CD4-positive, alpha-beta T cell treated with Interleukin-15 for 4 hours (primary cell): ENCODE measurements around the gene CINP.
A peak's percentile ranks its signal among the peaks of the same experiment; 100 is the strongest.
"Not testable (repeated sequence)": the region's sequence is repeated elsewhere in the genome, so short reads cannot be mapped to it uniquely, and the experiment has no call there.

ENCODE experiments used
- DNase-seq: peaks from one replicate; pipeline ENCODE4 v3.0.0-alpha.2; 2020; ENCODE audit warnings: low spot score

CINP gene

DNA sequence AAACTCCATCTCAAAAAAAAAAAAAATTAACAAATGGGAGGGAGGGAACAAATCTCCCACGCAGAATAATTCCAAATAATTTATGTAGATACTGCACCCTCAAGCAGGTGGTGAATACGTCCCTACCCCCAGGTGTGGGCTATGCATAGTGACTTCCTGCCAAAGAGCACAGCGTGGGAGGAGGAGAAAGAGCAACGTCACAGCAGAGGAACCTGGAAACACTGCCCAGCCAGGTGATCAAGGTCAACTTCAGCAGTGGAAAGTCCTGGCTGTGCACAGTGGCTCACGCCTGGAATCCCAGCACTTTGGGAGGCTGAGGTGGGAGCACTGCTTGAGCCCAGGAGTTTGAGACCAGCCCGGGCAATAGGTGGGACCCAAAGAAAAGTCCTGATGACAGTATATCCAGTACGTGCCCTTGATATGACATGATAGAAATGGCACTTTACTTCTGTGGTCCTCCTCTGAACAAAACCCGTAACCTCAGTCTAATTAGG lies 9.5 kb downstream of the CINP start:
- DNase-seq = no peak

DNA sequence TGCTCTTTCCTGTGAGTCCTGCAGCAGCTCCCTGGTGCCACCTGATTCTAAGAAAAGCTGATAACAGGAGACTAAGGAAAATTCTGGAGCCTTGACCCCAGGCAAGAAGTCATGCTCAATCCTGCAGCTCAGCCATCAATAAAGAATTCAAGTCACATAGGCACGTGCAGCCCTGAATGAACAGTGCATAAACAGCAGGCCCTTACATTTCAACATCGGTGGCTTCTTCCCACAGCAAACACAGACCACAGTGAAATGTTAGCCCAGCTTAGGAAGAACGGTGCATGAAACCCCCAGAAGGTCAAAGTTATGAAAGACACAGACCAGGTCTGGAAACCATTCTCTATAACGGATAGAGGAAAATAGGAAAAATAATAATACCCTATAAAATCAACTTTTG lies 10.5 kb downstream of the CINP start:
- no peak for DNase-seq

DNA sequence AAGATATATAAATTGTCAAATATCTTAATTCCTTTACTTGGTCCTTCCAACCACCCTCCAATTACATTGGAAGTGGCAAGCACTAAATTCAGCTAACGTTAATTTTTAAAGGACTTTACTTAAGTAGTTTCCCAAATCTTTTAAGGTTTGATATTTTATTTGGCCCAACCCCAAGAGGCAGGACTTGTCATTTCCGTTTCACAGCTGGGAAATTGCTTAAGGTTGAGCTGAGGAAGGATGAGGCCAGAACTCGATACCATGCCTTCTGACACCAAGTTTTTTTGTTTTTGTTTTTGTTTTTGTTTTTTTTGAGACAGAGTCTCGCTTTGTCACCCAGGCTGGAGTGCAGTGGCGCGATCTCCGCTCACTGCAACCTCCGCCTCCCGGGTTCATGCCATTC lies 11.1 kb downstream of the CINP start:
- DNase-seq = not testable (repeated sequence)

DNA sequence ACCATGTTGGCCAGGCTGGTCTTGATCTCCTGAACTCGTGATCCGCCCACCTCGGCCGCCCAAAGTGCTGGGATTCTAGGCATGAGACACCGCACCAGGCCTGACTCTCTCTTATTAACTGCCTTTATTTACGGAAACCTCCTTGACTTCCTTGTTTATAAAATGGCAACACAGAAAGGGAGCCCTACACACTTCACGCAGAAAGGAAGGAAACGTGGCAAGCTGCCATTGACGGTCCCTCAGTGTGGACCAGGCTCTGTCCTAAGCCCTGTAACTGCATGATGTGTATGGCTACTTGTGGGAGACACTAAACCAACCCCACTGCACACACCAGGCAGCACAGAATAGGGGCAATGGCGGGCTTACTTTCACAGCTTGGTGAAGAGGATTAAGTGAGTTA lies 11.7 kb downstream of the CINP start:
- DNase-seq = no peak

DNA sequence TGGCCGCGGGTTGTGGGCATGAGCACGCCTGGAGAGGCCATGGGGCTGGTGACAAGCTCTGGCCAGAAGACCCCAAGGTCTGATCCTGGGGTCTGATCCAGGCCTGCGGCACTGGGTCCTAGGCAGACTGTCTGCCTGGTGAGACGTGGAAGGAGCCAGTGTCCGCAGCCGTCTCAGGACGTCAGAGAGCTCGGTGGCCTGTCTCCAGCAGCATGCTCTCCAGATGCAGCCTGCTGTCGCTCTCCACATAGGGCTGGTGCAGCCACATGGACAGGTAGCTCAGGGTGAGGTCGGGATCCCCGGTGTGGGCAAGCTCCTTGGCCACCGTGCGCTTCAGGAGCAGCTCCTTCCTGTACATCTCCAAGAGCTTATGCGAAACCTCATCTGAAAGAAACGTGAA lies 14.3 kb downstream of the CINP start:
- DNase-seq = no peak

DNA sequence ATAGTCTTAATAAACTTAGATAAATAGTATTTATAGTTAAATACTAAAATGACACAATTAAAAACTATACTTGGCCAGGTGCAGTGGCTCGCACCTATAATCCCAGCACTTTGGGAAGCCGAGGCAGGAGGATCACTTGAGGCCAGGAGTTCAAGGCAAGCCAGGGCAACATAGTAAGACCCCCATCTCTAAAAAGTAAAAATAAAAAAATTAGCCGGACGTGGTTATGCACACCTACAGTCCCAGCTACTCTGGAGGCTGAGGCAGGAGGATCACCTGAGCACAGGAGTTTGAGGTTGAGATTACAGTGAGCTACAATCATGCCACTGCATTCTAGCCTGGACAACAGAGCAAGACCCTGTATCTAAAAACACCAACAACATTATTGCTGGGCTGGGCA lies 16.0 kb downstream of the CINP start:
- no peak for DNase-seq

DNA sequence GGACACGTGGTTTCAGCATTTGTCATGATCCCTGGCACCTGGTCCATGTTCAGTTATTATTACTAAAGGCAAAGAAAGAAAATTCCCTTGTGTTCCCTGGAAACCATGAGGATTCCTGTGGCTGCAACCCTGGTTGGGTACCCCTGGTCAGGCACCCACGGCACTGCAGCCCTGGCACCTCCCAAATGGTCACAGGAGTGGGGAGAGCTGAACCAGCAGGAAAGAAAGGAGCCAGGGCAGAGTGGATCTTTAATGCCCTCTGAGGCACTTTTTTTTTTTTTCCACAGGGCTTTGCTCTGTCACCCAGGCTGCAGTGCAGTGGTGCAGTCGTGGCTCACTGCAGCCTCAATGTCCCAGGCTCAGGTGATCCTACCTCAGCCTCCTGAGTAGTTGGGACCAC lies 17.5 kb downstream of the CINP start:
- DNase-seq = no peak

DNA sequence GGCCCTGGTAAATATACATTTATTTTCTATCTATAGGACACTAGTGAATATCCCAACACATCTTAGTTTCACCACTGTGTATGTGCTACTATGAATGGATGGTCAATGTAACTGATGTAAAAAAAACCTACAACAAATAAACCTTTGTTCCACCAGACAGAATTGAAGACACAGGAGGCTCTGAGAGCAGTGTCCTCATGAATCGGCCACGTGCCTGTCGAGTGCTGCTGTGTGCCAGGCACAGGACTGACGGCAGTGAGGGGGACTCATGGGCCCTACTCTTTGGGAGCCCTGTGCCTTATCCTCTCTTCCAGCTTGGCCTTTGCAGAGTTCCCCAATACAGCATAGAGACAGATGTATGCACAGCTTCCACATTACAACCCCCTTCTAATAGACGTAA lies 18.2 kb downstream of the CINP start:
- no peak for DNase-seq

DNA sequence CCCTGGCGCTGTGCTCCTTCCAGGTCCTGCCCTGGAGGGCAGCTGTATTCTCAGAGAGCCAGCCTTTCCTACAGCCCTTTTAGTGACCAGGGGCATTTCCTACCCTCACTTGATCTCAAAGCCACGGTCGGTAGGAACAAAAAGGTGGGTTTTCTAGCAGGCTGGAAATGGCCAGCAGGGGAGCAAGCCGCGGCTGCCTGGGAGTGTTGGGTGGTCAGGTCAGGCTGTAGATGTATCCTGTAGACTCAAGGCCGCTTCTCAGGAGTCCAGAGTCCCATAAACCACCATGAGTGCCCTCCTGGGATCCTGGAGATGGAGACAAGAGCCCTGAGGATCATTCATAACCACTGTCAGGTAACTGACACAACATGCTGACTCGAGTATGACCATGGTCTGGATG lies 18.6 kb downstream of the CINP start:
- no peak for DNase-seq

DNA sequence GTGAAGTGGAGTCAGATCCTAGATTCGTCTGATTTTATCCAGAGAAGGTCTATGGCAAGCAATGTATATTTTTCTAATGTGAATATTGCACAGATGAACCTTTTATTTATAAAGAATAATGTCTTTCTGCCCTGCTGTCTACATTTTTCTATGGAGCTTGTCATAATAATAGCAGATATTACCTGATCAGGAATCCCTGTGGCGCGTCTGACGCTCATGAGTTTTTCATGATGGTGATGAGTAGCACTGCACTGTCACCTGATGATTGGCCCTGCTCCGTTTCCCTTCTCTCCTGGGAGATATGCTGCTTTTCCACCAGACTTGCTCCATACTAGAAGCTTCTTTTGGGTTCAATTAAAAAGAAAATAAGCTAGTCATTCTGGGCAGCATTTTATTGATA lies 20.5 kb downstream of the CINP start:
- DNase-seq = no peak

DNA sequence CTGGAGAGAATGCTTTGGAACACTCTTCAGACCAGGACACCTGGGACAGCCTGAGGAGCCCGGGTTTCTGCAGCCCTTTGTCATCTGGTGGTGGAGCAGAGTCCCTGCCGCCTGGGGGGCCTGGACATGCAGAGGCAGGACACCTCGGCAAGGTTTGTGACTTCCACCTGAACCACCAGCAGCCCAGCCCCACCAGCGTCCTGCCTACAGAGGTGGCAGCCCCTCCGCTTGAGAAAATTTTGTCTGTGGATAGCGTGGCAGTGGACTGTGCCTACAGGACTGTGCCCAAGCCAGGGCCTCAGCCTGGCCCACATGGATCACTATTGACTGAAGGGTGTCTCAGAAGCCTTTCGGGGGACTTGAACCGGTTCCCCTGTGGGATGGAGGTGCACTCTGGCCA lies 21.1 kb downstream of the CINP start:
- DNase-seq = no peak

DNA sequence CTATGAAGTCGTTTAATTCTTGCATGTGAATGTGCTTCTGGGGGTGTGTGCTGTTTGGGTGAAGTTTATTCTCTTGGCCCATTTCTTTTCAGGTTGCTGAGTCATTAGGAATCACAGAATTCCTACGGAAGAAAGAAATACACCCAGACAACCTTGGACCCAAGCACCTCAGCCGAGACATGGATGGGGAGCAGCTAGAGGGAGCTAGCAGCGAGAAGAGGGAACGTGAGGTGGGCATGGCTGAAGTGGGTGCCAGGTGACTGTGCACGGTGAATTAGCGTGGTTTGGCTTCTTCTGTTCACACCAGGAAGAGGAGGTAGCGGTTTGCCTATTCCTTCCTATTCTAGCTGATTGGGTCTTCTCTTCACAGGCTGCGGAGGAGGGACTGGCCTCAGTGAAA lies 24.0 kb downstream of the CINP start:
- no peak for DNase-seq

DNA sequence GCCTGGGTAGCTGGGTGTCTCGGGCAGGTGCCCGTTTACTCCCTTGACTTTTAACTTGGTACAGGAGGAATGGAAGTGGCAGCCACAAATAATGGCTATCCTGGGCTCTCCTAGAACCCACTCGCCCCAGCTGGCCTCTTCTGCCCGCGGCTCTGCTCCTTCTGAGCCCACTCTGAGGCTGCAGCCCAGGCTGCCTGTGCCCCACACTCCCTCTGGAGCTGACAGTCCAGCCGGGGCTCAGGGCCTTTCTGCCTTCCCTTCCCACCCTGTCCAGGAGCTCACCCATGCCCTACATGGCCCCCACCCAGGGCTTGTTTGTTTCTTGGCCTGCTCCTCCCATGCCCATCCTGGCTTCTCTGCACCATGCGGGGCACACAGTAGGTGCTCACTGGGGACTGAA lies 27.5 kb downstream of the CINP start:
- DNase-seq = no peak

DNA sequence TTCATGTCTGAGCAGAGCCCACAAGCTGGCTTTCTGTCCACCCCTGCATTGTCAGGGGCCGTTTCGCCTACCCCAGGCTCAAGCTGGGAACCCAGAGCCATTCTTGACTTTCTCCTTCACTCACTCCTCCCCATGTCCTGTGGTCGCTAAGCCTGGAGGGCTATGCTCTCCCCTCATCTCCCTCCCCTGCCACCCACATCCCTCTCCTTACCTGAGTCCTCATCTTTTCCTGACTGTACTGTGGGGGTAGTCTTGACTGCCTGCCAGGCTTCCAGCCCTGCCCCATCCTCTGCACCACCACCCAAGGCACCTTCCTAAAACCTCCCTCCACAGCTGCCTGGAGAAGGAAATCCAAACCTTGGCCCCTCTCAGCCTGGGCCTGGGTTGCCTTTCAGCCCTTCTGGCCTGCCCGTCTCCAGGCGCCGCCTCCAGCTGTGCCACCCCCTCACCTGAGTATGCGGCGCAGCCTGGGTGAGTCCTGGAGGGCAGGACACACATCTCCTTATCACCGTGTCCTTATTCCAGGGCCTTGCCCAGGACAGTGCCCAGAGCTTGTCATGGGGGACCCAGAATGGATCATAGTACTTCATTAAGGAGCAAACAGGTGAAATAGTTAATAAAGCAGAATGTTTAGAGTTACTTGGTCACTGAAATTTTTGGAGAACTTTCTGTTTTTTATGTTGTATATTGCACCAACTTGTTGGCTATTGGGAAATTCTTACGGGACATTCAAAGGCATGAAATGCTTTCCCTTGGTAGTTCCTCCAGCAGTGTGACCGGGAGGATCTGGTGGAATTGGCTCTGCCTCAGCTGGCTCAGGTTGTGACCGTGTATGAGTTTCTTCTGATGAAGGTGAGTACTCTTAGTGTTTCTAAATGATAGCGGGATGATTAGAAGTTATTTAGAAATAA lies 28.6 kb downstream of the CINP start:
- no peak for DNase-seq

DNA sequence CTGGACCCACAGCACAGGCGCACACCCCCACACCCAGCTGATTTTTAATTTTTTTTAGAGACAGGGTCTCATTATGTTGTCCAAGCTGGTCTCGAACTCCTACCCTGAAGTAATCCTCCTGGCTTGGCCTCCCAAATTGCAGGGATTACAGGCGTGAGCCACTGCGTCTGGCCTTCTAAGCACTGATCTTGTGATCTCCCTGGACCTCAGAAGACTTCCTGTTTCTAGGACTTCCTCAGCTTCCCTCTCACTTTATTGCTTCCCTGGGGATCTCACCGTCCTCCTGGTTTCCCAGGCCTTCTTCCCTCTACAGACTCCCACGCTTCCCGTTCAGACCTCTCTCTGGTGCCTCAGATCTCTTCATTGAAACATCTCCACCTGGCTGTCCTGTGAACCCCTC lies 29.3 kb downstream of the CINP start:
- DNase-seq = no peak

DNA sequence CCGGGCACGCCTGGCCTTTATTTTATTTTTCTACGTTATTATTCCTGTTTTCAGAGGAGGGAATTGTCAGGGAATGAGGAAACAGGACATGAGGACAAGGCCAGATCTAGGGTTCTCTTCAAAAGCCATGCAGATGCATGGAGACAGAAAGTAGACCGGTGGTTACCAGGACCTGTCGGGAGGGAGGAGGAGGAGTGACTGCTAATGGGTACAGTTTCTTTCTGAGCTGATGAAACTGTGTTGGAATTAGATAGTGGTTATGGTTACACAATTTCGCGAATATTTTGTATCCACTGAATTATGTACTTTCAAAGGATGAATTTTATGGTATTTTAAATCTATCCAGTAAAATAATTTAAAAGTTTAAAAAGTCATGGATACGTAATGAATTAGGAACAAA lies 31.9 kb downstream of the CINP start:
- DNase-seq = no peak

DNA sequence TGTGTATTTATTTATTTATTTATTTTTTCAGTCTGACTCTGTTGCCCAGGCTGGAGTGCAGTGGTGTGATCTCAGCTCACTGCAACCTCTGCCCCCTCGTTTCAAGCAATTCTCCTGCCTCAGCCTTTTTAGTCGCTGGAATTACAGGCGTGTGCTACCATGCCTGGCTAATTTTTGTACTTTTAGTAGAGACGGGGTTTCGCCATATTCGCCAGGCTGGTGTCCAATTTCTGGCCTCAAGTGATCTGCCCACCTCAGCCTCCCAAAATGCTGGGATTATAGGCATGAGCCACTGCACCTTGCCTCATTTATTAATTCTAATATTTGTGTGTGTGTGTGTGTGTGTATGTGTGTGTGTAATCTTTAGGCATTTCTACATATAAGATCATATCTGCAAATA lies 33.3 kb downstream of the CINP start:
- not testable (repeated sequence) for DNase-seq

DNA sequence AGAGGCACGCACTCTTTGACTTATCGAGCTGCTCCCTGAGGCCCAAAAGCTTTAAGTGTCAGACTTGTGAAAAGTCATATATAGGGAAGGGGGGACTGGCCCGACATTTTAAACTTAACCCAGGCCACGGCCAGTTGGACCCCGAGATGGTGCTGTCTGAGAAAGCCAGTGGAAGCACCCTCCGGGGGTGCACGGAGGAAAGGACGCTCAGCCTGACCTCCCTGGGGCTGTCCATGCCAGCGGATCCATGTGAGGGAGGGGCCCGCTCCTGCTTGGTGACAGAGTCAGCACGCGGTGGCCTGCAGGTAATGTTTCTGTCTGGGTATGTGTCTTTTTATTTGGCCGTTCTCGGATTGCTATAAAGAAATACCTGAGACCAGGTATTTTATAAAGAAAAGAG lies 36.1 kb downstream of the CINP start:
- DNase-seq = no peak

DNA sequence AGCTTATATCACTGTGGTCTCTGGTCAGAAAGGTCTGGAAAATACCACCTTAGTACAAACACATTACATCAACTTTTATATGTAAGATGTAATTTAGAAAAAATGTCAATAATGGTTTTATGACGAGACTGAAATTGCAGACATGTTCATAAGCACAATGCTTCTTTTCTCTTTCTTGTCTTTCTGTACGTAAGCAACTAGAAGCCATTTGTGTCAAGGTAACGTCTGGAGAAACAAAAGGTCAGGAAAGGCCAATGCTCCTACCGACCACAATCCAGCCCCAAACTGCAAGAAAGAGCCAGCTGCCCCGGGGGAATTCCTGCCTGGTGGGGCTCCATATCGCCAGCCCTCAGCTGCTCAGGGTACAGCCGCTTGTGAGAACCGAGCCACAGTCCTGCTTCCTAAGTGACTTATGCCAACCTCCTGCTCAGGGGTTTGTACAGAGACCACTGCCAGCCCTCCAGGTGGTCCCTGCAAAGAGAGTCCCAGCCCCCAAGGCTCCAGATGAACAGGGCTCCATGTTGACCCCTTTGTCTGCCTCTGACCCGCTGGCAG lies 36.8 kb downstream of the CINP start:
- no peak for DNase-seq

DNA sequence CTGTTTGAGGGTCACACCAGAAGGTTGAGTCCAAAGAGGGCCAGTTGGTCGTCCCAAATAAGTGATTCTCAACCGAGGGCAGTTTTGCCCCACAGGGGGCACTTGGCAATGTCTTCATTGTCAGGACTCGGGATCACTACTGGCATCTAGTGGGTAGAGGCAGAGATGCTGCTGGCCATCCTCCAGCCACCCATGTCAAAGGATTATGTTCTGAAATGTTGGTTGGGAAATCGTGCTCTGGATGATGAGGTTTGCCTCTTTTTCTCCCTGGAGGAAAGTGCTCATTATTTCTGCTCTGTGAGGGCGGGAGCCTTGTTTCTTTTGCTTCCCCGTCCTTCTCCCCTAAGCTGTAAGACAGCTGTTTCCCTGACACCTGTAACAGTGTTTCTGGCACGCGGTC lies 39.6 kb downstream of the CINP start:
- DNase-seq = peak; percentile 27

DNA sequence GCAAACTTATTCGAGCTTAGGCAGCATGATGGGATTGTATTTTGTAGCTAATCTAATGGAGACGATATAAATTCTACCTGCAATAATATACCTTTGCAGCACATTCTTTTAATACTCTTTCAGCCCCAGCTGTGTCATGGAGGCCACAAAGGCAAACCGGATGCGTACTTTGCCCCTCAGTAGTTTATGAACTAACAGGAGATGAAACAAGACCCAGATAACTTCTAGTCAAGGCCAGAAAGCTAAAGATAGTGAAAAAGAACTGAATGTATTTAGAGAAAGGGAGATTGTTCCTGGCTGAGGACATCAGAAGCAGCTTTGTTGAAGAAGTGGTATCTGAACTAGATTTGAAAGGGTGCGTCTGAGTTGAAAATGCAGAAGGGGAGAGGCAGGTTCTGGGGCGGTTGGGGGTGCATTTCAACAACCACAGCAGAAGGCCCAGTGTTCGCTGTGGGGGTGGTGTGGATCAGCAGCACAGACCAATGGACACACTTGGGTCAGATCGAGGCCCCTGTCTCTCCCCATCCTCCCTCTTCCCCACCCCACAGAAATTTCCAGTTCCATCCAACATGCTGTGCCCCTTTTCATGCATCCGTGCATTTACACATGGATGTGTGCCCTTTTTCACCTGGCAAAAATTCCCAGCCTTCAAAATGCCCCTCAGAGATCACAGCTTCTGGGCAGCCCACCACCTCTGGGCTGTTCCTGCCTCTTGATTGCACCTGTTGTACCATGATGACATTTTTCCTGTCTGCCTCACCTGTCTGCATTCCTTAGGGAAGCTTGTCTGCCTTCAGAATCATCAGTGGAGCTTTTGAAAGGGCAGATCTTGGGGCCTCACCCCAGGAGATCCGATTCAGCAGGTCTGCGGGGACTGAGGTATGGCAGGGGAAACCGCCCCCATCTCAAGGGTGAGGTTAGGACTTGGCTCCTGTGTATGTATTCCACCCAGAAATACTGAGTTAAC lies 41.0 kb downstream of the CINP start:
- no peak for DNase-seq

DNA sequence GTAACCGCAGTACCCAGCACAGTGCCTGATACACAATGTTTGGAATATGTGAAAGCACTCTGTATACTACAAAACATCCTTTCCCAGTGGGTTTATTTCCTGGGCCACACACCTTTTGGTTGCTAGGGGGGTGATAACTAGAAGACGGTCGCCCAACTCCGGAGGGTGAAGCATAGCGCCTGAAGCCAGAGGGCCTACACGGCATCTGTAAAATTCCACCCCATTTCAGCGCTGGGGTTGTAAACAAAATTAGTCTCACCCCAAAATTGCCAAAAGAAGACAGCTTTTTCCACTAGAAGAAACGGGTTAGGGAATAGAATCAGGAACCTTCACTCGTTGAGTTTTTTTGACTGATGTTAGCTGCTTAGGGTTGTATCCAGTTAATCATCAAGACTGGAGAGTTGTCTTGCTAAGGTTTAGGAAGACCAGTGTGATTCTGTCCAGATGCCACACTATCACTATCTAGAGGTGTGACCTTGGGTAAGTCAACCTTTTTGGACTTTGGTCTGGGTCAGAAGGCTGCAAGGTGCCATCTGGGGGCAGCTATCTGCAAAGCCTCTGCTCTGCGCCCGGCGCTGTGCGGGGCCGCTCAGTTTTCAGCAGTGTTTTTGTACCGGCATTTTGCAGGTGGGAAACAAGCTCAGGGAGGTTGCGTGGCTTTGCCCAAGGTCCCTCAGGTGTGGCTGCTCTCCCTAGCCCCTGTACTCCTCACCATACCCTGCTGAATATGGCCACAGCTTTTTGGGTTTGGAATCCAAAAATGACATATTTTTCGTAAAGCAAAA lies 41.8 kb downstream of the CINP start:
- no peak for DNase-seq
